Measurements from ENCODE around the gene TEAD3.
"Not testable (repeated sequence)": the region's sequence is repeated elsewhere in the genome, so short reads cannot be mapped to it uniquely, and the experiment has no call there.

Gene TEAD3

GRCh38 chr6:35521235-35521634, 24.4 kb upstream of the TEAD3 start:
- TF ChIP-seq POLR2A (IDR thresholded peaks at IDR 0.05; ENCODE audit: low read length) (no peak), GATA1 (IDR thresholded peaks at IDR 0.05; ENCODE audit: low read depth, low read length) (no peak)
- DNase-seq = no peak

- TF ChIP-seq GATA1 (IDR thresholded peaks at IDR 0.05; ENCODE audit: low read depth, low read length) = no peak
- no peak for TF ChIP-seq POLR2A (IDR thresholded peaks at IDR 0.05; ENCODE audit: low read length)
- DNase-seq = no peak
Measured at GRCh38 chr6:35519313-35520015, 22.6 kb upstream of the TEAD3 start.

GRCh38 chr6:35518566-35519312, 21.9 kb upstream of the TEAD3 start:
- TF ChIP-seq GATA1 (IDR thresholded peaks at IDR 0.05; ENCODE audit: low read depth, low read length) (no peak), POLR2A (IDR thresholded peaks at IDR 0.05; ENCODE audit: low read length) (no peak)
- no peak for DNase-seq

- not testable (repeated sequence) for DNase-seq
Measured at GRCh38 chr6:35517978-35518377, 21.1 kb upstream of the TEAD3 start.

- DNase-seq = no peak
- TF ChIP-seq POLR2A (IDR thresholded peaks at IDR 0.05; ENCODE audit: low read length) (no peak), GATA1 (IDR thresholded peaks at IDR 0.05; ENCODE audit: low read depth, low read length) (no peak)
Measured at GRCh38 chr6:35516712-35517111, 19.8 kb upstream of the TEAD3 start.

- DNase-seq = not testable (repeated sequence)
Measured at GRCh38 chr6:35515939-35516338, 19.1 kb upstream of the TEAD3 start.

- no peak for TF ChIP-seq GATA1 (IDR thresholded peaks at IDR 0.05; ENCODE audit: low read depth, low read length)
- no peak for TF ChIP-seq POLR2A (IDR thresholded peaks at IDR 0.05; ENCODE audit: low read length)
Measured at GRCh38 chr6:35514587-35514986, 17.7 kb upstream of the TEAD3 start.

GRCh38 chr6:35512740-35513139, 15.9 kb upstream of the TEAD3 start, which contains the start of gene TULP1:
TULP1 (minus strand) TSS chr6:35512896; CDS start chr6:35512858, 38 bp downstream.
- DNase-seq = no peak
- TF ChIP-seq POLR2A (IDR thresholded peaks at IDR 0.05; ENCODE audit: low read length) = no peak
- no peak for TF ChIP-seq GATA1 (IDR thresholded peaks at IDR 0.05; ENCODE audit: low read depth, low read length)

More at GRCh38 chr6:35514587-35514986, 17.7 kb upstream of the TEAD3 start:
- DNase-seq = no peak

GRCh38 chr6:35512006-35512405, 15.1 kb upstream of the TEAD3 start:
- DNase-seq = no peak
- TF ChIP-seq GATA1 (IDR thresholded peaks at IDR 0.05; ENCODE audit: low read depth, low read length) (no peak), POLR2A (IDR thresholded peaks at IDR 0.05; ENCODE audit: low read length) (no peak)

- TF ChIP-seq GATA1 (IDR thresholded peaks at IDR 0.05; ENCODE audit: low read depth, low read length) (no peak), POLR2A (IDR thresholded peaks at IDR 0.05; ENCODE audit: low read length) (no peak)
- DNase-seq = no peak
Measured at GRCh38 chr6:35511562-35511941, 14.7 kb upstream of the TEAD3 start.

- no peak for TF ChIP-seq POLR2A (IDR thresholded peaks at IDR 0.05; ENCODE audit: low read length)
- no peak for TF ChIP-seq GATA1 (IDR thresholded peaks at IDR 0.05; ENCODE audit: low read depth, low read length)
- no peak for DNase-seq
Measured at GRCh38 chr6:35510916-35511561, 14.2 kb upstream of the TEAD3 start.

GRCh38 chr6:35508542-35508941, 11.7 kb upstream of the TEAD3 start:
- DNase-seq = no peak

GRCh38 chr6:35508027-35508426, 11.1 kb upstream of the TEAD3 start:
- no peak for TF ChIP-seq GATA1 (IDR thresholded peaks at IDR 0.05; ENCODE audit: low read depth, low read length)
- no peak for TF ChIP-seq POLR2A (IDR thresholded peaks at IDR 0.05; ENCODE audit: low read length)

More at GRCh38 chr6:35508542-35508941, 11.7 kb upstream of the TEAD3 start:
- TF ChIP-seq POLR2A (IDR thresholded peaks at IDR 0.05; ENCODE audit: low read length) (no peak), GATA1 (IDR thresholded peaks at IDR 0.05; ENCODE audit: low read depth, low read length) (no peak)

GRCh38 chr6:35507221-35507620, 10.3 kb upstream of the TEAD3 start:
- DNase-seq = no peak
- TF ChIP-seq POLR2A (IDR thresholded peaks at IDR 0.05; ENCODE audit: low read length) (no peak), GATA1 (IDR thresholded peaks at IDR 0.05; ENCODE audit: low read depth, low read length) (no peak)

More at GRCh38 chr6:35508027-35508426, 11.1 kb upstream of the TEAD3 start:
- no peak for DNase-seq

Measured in erythroblast (primary cell).